Trophoblast cell (in vitro differentiated cells and primary cell): ENCODE data around the gene FASTKD2.

Experiments used
- DNase-seq, 2 donors: peaks; one replicate each; pipeline ENCODE4 v3.0.0-alpha.2; 2016
- H2AFZ ChIP-seq: 2 replicates; pipeline ENCODE4 v1.6.1; 2013; ENCODE audit warnings: low read length, moderate library complexity, mild to moderate bottlenecking; ENCODE audit not compliant: insufficient read depth, poor library complexity
- H2AK5ac ChIP-seq: 2 replicates; pipeline ENCODE4 v1.6.1; 2013; ENCODE audit warnings: mild to moderate bottlenecking, low read length
- H2BK120ac ChIP-seq: 2 replicates; pipeline ENCODE4 v1.6.1; 2013; ENCODE audit warnings: low read length, mild to moderate bottlenecking, moderate library complexity; ENCODE audit not compliant: insufficient read depth, poor library complexity
- H2BK12ac ChIP-seq: 2 replicates; pipeline ENCODE4 v1.6.1; 2013; ENCODE audit warnings: mild to moderate bottlenecking, low read length, moderate library complexity
- H2BK5ac ChIP-seq: 2 replicates; pipeline ENCODE4 v1.6.1; 2013; ENCODE audit warnings: low read length, low read depth, moderate library complexity, mild to moderate bottlenecking; ENCODE audit not compliant: poor library complexity
- H3K14ac ChIP-seq: 2 replicates; pipeline ENCODE4 v1.6.1; 2013; ENCODE audit warnings: mild to moderate bottlenecking, low read length
- H3K18ac ChIP-seq: 2 replicates; pipeline ENCODE4 v1.6.1; 2013; ENCODE audit warnings: mild to moderate bottlenecking, low read length
- H3K23ac ChIP-seq: 2 replicates; pipeline ENCODE4 v1.6.1; 2013; ENCODE audit warnings: low read length
- H3K27ac ChIP-seq: 2 replicates; pipeline ENCODE4 v1.5.1; 2013; ENCODE audit warnings: low read depth, mild to moderate bottlenecking, inconsistent platforms, low read length, moderate library complexity
- H3K27me3 ChIP-seq: 2 replicates; pipeline ENCODE4 v1.6.1; 2013; ENCODE audit warnings: inconsistent platforms, mild to moderate bottlenecking, low read length, moderate library complexity; ENCODE audit not compliant: insufficient read depth
- H3K36me3 ChIP-seq, 2 experiments: 1 replicate in 1 of 2; 2 replicates in 1 of 2; pipeline ENCODE4 v1.6.1; 2013; ENCODE audit warnings: low read length in 2 of 2, mild to moderate bottlenecking in 2 of 2, moderate library complexity in 1 of 2; ENCODE audit not compliant: insufficient read depth in 2 of 2, control insufficient read depth in 1 of 2
- H3K4ac ChIP-seq: 2 replicates; pipeline ENCODE4 v1.6.1; 2013; ENCODE audit warnings: low read depth, mild to moderate bottlenecking, low read length, moderate library complexity
- H3K4me1 ChIP-seq, 2 experiments: 1 replicate in 1 of 2; 2 replicates in 1 of 2; pipeline ENCODE4 v1.6.1; 2013; ENCODE audit warnings: low read length in 2 of 2, mild to moderate bottlenecking in 2 of 2, moderate library complexity in 1 of 2; ENCODE audit not compliant: insufficient read depth in 2 of 2, control insufficient read depth in 1 of 2
- H3K4me2 ChIP-seq: 2 replicates; pipeline ENCODE4 v1.6.1; 2013; ENCODE audit warnings: inconsistent platforms, mild to moderate bottlenecking, low read length, moderate library complexity
- H3K4me3 ChIP-seq: 2 replicates; pipeline ENCODE4 v1.5.1; 2013; ENCODE audit warnings: mild to moderate bottlenecking, low read depth, low read length, inconsistent platforms
- H3K79me1 ChIP-seq: one replicate; pipeline ENCODE4 v1.6.1; 2013; ENCODE audit warnings: low read length
- H3K79me2 ChIP-seq: 2 replicates; pipeline ENCODE4 v1.6.1; 2013; ENCODE audit warnings: low read length, mild to moderate bottlenecking; ENCODE audit not compliant: control insufficient read depth, insufficient read depth, poor library complexity
- H3K9ac ChIP-seq: 2 replicates; pipeline ENCODE4 v1.6.1; 2013; ENCODE audit warnings: mild to moderate bottlenecking, low read length
- H3K9me3 ChIP-seq: 2 replicates; pipeline ENCODE4 v1.6.1; 2013; ENCODE audit warnings: low read depth, mild to moderate bottlenecking, control low read depth, inconsistent platforms, low read length; ENCODE audit not compliant: insufficient read depth
- H4K12ac ChIP-seq: 2 replicates; pipeline ENCODE4 v1.6.1; 2013; ENCODE audit warnings: low read depth, mild to moderate bottlenecking, low read length, moderate library complexity
- H4K8ac ChIP-seq: 2 replicates; pipeline ENCODE4 v1.6.1; 2013; ENCODE audit warnings: low read depth, mild to moderate bottlenecking, low read length, moderate library complexity
- H4K91ac ChIP-seq: one replicate; pipeline ENCODE4 v1.6.1; 2013; ENCODE audit warnings: low read depth, mild to moderate bottlenecking, low read length, moderate library complexity
- WGBS: extraction: QIAGEN DNeasy Blood & Tissue Kit; methylation state at CpG from one replicate; pipeline ENCODE4 v1.1.7; 2013; ENCODE audit warnings: missing lambda C conversion rate; ENCODE audit not compliant: insufficient read length, insufficient coverage; ENCODE audit errors: extremely low coverage; 5-methylcytosine and 5-hydroxymethylcytosine counted together

Gene FASTKD2

DNA sequence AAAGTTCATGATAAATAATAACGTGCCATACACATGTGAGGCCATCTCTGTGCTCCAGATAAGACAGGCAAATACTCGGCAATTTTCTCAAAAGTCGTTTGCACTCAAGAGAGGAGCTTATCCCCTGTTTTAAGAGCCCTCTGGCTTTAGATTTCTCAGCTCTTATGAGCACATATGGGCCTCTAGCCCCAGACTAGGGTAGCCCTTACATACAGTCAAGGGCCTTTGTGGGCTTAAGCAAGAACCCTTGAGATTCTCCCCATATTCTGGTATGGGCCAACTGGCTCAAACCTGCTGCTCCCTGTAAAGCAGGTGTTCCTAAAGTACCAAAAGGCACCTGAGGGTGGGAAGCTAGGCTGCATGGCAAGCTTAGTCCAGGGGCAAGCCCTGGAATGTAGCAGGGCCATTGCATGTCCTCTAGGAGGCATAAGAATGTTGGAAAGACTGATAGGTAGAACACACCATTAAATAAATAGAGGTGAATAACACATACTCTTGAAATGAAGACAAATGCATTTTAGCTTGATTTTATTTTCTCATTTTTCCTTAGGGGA is 66.1 kb downstream of the FASTKD2 start:
- no peak overlapping the region for H3K18ac ChIP-seq
- no peak overlapping the region for H2BK5ac ChIP-seq
- H3K9ac ChIP-seq = no peak overlapping the region
- H3K79me1 ChIP-seq = no peaks in the 10 kb centered on the region
- H3K4ac ChIP-seq = no peak overlapping the region
- H3K14ac ChIP-seq = no peak overlapping the region
- no peak overlapping the region for H3K4me2 ChIP-seq
- no peak for DNase-seq
- no peak overlapping the region for H2AFZ ChIP-seq
- no peaks in the 10 kb centered on the region for H3K79me2 ChIP-seq
- no peaks in the 10 kb centered on the region for H3K27me3 ChIP-seq
- H3K9me3 ChIP-seq = peaks cover 3% of the 10 kb centered on the region
- no peak overlapping the region for H2BK12ac ChIP-seq
- H2BK120ac ChIP-seq = no peak overlapping the region
- H2AK5ac ChIP-seq = no peak overlapping the region
- no peak overlapping the region for H3K4me3 ChIP-seq
- no peaks in the 10 kb centered on the region for H3K36me3 ChIP-seq
- H3K23ac ChIP-seq = no peak overlapping the region
- H4K91ac ChIP-seq = no peak overlapping the region
- WGBS = no CpG with 5 or more reads among the region's 3 CpGs
- H4K12ac ChIP-seq = no peak overlapping the region
- no peaks in the 10 kb centered on the region for H3K4me1 ChIP-seq
- H3K27ac ChIP-seq = no peak overlapping the region
- no peak overlapping the region for H4K8ac ChIP-seq

- H3K36me3 ChIP-seq = no peaks in the 10 kb centered on the region
- no peaks in the 10 kb centered on the region for H3K79me1 ChIP-seq
- no CpG with 5 or more reads among the region's 2 CpGs for WGBS
- no peaks in the 10 kb centered on the region for H3K79me2 ChIP-seq
- no peak overlapping the region for H2AK5ac ChIP-seq
- H3K4me3 ChIP-seq = no peak overlapping the region
- no peak overlapping the region for H2BK120ac ChIP-seq
- no peaks in the 10 kb centered on the region for H3K27me3 ChIP-seq
- no peak overlapping the region for H3K9ac ChIP-seq
- no peak overlapping the region for H3K27ac ChIP-seq
- H3K4ac ChIP-seq = no peak overlapping the region
- no peaks in the 10 kb centered on the region for H3K4me1 ChIP-seq
- H2BK12ac ChIP-seq = no peak overlapping the region
- H2AFZ ChIP-seq = no peak overlapping the region
- H3K4me2 ChIP-seq = no peak overlapping the region
- H3K23ac ChIP-seq = no peak overlapping the region
- no peak overlapping the region for H2BK5ac ChIP-seq
- H3K9me3 ChIP-seq = peaks cover 3% of the 10 kb centered on the region
- no peak overlapping the region for H3K18ac ChIP-seq
- no peak overlapping the region for H4K12ac ChIP-seq
- no peak overlapping the region for H4K8ac ChIP-seq
- no peak overlapping the region for H3K14ac ChIP-seq
- no peak for DNase-seq
- no peak overlapping the region for H4K91ac ChIP-seq
Measured at GRCh38 chr2:206832873-206833272, 67.5 kb downstream of the FASTKD2 start.

DNA sequence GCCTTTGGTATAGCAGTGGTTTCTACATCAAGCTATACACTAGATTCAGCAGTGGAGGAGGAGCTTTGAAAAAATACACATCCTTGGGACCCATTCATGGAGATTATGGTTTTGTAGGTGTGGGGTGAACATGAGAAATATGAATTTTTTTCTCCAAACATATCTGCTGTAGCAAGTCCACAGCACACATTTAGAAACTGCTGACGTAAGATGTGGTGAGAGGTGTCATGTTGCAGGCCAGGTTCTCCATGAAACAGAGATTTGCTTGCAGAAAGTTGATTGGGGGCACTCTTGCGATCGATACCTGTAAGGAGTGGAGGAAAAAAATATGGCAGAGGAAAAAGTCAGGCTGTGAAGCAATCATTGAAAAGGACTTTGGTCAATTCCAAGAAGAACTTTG is 67.9 kb downstream of the FASTKD2 start:
- Histone ChIP-seq H3K36me3 (no peaks in the 10 kb centered on the region), H2BK5ac (no peak overlapping the region), H3K27me3 (no peaks in the 10 kb centered on the region), H3K14ac (no peak overlapping the region), H3K9ac (no peak overlapping the region), H3K27ac (no peak overlapping the region), H4K91ac (no peak overlapping the region), H3K23ac (no peak overlapping the region), H3K79me1 (no peaks in the 10 kb centered on the region), H3K4ac (no peak overlapping the region), H4K12ac (no peak overlapping the region), H3K4me2 (no peak overlapping the region), H3K18ac (no peak overlapping the region), H3K4me3 (no peak overlapping the region), H3K4me1 (no peaks in the 10 kb centered on the region), H2BK12ac (no peak overlapping the region), H2AK5ac (no peak overlapping the region), H4K8ac (no peak overlapping the region), H2AFZ (no peak overlapping the region), H3K79me2 (no peaks in the 10 kb centered on the region), H2BK120ac (no peak overlapping the region), H3K9me3 (peaks cover 3% of the 10 kb centered on the region)
- no peak for DNase-seq
- WGBS = no CpG with 5 or more reads among the region's 3 CpGs

DNA sequence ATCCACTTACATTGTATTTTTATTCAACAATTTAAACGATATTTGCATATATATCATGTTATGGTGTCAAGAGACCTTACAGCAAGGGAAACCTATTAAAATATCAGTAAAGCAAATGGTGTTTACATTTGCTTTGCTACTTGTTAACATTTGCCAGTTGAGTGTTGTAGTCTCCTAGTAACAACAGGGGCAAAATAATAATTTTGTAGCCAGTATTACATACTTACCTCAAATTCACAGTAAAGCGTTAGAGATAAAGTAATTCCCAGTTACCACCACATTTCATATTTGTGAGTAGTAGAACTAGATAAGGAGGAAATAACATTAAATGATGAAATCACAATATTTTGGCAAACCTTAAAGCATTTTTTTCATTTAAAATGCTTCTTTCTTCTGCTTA is 71.3 kb downstream of the FASTKD2 start:
- Histone ChIP-seq H3K36me3 (no peaks in the 10 kb centered on the region), H3K18ac (no peak overlapping the region), H3K79me2 (no peaks in the 10 kb centered on the region), H3K4ac (no peak overlapping the region), H4K91ac (no peak overlapping the region), H2BK12ac (no peak overlapping the region), H3K79me1 (no peaks in the 10 kb centered on the region), H3K4me1 (no peaks in the 10 kb centered on the region), H3K4me3 (no peak overlapping the region), H4K8ac (no peak overlapping the region), H3K9ac (no peak overlapping the region), H2BK5ac (no peak overlapping the region), H3K4me2 (no peak overlapping the region), H3K27ac (no peak overlapping the region), H2AFZ (no peak overlapping the region), H3K9me3 (peaks cover 3% of the 10 kb centered on the region), H3K23ac (no peak overlapping the region), H3K14ac (no peak overlapping the region), H3K27me3 (no peaks in the 10 kb centered on the region), H2AK5ac (no peak overlapping the region), H2BK120ac (no peak overlapping the region), H4K12ac (no peak overlapping the region)
- no CpG with 5 or more reads among the region's 2 CpGs for WGBS
- no peak for DNase-seq
